Superior temporal gyrus (tissue), 1 donor: Measurements from ENCODE around the gene SDC3.
A peak's percentile ranks its signal among the peaks of the same experiment; 100 is the strongest.

Experiments used
- DNase-seq: peaks from one replicate; pipeline ENCODE4 v3.0.0-alpha.2; 2016; ENCODE audit errors: extremely low spot score

The SDC3 gene

DNA sequence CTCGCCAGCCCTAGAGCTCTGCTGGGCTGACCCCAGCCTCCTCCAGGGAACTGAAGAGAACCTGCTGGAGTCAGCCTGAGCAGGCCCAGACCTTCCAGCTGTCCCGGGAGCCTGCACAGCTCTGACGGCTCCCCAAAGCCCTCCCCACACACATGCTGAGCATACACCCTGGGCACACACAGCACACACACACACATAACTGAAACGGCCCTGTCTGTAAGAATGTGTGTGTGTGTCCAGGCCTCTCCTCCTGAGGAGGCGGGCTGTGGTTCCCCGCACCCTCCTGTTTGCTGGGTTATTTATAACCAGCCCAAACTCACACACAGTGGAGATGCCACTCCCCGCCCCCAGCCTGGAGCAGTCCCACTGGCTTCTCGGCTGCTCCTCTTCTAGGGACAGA is 20.2 kb downstream of the SDC3 start:
- DNase-seq = peak; percentile 67

DNA sequence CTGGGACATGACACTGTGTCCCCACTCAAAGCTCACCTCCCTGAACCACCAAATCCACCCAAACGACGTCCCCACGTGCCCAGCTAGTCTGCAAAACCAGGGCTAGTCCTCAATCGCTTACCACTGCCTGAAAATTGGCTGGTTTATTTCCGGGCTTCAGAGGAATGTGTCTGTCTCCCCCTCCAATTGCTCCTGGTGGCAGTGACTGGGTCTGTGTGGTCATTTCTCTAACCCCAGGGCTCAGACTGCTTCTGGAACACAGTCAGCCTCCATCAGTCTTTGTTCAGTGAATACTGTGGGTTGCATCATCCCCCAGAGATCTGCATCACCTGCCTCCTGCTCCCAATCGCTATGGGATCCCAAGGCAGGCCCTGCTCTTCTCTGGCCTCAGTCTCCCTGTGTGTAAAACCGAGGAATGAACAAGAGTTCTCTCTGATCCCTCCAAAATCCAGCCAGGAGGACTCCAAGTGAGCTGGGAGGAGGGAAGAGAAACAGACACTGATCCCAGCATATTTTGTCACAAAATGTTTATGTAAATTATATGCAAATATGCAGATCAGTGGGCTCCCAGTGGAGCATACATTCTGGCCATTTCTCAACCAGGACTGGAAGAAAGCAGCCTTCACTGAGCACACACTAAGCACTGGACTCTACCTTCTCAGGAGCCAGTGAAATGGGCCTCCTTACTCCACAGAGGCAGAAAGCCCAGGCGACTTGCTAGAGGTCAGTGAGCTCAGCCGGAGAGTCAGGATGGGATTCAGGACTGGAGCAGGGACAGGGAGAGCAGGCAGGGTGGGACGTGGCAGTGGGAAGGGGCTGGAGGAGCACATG is 20.9 kb downstream of the SDC3 start:
- DNase-seq = no peak

DNA sequence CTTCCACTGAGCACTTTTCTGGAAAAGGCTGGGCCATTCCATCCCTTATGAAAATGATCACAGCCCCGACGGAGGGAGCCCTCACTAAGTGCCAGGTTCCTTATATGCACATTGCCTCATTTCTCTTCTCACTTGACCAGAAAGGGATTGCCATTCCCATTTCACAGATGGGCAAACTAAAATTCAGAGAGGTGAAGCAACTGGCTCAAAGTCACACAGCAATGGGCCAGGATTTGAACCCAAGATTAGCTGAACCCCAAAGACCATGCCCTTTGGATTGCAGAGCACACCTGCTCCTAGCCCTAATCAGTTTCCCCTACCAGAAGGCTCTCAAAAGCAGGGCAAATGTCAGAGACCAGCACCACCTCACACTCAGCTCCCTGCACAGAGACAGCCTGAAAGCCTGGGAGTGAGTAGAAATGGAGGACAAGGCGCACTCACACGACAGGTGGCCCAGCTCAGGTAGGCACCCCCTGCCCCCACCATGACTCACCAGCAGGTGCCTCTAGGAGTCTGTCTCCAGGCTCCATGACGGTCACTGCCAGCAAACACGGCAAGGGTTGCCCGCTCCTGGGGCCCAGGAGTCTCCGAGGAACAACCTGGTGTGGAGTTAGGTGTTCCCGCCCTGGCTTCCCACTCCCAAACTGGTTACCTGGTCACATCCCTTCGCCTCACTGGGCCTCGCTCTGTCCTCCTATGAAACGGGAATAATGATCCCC is 21.7 kb downstream of the SDC3 start:
- no peak for DNase-seq

DNA sequence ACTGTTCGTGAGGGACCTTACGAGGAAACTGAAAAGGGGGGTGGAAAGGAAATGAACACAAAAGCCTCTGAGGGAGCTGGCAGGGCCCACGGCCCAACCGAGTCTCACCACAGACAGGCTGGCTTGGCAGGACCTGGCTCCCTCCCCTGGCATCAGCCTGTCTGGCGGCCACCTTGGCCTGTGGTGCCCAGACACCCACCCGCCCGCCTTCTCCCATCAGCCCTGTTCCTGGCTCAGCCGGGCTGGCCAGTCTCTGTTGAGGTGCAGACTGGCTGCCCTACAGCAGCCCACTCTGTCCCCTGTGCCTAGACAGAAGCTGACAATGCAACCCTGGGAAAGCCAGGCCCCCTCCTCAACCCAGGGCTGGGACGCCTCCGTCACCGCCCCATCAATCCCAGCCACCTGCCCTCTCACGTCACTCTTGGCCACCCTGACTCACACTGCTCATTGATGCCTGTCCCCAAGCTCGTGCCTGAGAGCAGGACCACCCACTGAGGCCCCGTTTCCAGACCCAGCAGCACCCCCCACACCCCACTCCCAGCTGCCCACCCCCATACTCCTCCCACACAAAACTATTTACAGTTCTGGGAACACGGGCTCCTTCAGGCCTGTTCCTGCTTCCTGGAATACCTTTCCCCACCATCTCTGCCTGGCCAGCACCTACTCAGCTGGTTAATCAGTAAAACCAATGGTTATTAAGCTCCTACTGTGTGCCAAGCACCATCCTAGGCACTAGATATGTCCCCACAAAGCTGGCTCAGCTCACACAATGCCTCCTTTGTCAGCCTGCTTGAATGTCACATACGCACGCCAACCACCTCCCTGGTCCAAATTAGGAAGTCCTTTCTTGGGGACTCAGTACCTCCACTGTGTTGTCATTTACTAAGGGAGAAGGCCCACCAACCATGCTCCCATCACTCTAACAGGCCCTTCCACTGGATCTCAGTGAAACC is 22.7 kb downstream of the SDC3 start:
- DNase-seq = no peak

DNA sequence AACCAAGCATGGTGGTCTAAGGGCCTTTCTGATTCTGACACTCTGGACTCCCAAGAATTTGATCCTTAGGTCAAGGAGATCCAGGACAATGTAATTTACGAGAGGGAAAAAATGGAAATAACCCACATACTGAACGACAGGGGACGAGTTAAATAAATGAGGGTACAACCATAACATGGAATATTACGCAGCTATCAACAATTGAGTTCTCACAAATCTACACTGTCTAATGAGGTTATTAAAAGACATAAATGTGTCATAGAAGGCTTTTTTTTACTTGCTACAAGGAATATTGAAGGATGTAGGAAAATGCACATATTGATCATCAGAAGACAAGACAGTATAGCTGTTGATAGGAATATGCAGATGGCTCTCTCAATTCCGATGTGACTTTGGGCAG is 23.8 kb downstream of the SDC3 start:
- no peak for DNase-seq

DNA sequence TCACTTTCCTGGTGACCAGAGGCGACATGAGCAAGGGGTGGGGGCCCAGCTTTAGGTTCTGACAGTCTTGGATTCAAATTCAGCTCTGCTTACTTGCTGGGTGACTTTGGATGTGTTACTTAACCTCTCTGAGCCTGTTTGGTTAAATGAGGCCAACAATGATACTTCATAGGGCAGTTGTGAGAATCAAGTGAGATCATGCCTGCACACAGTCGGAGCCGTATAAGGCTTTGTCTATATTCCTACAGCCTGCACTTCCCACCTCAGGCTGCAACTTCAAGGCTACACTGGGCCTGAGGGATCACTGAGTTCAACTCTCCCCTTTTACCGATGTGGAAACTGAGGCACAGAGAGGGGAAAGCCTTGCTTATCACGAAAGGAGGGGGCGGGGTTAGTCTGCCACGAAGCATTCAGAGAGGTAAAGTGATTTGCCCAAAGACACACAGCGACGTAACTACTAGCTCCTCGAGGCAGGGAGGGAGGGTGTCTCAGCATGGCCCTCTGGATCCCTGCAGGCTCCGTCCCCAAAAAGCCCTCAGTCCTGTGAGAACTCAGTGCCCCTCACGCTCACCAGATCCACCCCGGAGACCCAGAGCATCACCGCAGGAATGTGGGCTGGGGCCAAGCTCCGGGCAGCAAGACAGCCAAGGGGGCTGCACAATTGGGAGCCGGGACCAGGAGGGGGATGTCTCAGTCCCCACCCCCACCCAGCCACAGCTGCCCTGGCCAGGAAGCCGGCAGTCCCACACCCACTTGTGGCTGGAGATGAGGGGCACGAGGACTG is 25.0 kb downstream of the SDC3 start:
- no peak for DNase-seq

DNA sequence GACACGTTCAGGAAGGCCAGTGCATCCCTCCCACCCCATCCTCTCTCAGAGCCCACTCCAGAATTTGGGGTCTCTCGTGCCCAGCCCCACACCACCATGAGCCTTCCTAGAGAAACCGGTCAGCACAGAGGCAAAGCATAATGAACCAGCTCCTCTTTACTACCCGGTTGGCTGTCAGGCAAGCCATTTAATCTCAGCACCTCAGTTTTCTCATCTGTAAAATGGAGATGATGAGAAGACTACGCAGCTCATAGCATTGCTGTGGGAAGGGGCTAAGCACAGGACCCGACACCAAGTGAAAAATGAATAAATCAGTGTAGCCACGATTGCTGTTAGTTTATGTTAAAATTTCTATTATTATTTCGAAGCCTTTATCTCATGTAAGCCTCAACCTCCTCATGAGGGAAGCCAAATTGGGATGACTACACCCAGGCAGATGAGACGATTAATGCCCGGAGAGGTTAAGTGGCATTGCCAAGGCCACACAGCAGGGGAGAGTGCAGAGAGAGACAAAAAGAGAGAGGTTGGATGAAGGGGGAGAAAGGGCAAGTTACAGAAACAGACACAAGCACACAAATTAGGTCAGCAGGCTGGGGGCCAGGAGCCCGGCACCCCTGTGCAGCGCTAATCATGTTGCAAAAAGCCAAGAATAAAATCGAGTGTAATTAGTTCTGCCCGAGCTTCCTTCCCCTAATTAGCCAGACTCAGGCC is 25.7 kb downstream of the SDC3 start:
- DNase-seq = no peak

DNA sequence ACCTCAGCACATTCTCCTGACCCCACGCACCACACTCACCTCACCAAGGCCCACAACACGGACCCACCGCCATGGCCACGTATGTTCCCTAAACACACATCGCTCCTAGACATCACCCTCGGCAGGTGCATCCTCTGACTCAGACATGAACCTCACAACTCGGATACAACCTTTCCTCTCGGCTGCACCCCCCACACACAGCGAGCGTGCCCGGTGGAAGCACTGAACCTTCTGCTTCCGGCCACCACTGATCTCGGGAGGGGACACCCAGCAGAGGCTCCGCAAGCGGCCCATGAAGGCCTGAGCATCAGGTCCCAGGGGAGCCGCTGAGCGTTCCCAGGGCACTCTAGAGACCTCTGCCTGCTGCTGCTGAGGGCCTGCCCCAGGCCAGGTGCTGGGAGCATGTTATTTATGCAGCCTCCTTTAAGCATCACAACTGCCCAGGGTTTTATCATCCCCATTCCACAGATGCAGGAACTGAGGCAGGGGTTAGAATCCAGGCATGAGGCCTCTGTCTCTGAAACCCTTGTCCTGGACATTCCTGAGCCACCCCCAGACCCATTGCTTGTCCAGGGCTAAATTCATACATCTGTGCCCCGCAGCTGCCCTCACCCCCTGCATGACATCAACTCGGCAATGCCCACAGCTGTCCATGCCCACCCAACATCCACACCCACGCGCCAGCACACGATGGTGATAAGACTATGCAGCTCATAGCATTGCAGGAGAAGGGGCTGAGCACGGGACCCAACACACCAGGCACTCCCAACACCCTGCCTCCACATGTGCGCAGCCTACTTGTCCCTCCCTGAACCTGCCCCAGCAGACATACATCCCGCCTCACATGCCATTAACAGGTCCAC is 27.0 kb downstream of the SDC3 start:
- no peak for DNase-seq

DNA sequence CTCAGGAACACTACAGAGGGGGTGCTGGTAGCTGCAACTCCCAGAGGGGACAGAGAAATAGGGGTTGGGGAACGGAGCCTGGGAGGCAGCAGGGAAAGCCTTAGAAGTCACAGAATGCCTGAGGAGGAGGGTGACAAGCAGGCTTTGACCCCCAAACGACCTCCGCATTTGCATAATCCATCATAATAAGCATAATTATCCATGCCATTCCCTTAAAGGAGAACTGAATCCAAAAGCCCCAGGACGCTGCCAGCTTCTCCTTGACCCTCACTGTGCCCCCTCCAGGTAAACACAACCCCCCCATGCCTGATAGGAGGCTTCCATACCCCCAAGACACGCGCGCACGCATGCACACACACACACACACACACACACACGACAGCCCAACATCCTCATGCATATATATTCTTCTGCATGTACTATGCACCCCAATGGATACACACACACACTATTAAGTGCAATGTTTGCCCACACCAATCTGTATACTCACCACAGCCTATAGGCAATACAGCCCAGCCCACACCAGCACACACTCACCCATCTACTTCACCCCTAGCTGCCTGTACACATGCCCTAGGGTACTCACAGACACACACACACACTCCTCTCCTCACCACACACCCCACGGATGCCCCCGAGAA is 27.8 kb downstream of the SDC3 start:
- DNase-seq = no peak

DNA sequence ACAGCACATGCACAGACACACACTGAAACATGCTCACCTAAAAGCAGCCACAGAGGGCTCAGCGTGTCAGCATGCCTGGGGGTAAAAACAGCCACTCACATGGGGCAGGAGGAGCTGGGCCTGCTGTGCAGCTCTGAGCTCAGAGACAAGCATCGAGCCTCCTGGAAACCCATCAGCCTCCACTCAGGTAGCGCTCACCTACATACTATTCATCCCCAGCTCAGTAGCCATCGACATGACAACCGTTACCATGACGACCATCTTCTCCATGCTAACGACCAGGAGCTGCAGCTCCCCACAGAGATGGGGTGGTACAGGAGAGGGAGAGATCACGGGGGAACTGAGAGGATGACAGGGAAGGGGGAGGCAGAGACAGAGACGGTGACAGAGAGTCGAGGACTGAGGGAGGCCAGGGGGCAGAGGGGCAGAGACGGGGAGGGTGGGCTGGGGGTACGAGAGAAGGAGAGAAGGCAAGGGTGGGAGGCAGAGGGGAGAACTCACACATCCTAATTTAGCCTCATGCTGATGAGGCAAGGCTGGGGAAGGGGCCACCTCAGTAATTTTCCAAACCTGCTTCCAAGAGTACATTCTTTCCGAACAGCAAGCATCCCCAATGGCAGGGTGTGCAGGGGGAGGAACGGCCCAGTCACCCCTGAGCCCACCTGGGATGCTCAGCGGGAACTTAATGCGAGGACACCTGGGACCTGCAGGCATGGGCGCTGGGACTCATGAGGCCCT is 28.4 kb downstream of the SDC3 start:
- no peak for DNase-seq

DNA sequence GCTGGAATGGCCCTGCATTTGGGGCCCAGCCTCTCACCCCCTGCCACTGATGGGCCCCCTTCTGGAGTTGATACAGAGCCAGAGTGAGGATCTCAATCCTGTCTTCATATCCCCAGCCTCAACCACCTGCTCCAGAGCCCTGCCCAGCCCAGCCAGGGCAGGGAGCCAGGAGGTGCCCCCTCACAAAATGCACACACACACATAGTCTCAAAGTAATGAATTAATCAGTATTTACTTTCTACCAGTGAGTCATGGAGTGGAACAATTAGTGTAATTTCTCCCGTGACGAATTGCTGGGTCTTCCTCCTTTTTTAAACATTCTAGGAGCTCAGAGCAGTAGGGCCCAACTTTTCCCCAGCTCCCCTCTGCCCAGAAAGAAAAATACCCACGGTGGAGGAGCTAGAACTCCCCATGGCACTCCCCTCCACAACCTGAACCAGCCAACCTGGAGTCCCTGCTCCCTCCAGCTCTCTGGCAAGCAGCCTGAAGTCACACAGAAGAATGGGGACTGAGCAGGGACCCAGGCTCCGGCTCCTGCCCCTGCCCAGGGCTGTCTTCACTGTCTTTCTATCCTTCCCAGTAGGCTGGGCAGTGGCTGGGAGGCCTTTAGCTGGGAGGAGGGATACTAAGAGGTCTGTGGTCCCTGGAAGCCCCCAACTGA is 29.3 kb downstream of the SDC3 start:
- no peak for DNase-seq

DNA sequence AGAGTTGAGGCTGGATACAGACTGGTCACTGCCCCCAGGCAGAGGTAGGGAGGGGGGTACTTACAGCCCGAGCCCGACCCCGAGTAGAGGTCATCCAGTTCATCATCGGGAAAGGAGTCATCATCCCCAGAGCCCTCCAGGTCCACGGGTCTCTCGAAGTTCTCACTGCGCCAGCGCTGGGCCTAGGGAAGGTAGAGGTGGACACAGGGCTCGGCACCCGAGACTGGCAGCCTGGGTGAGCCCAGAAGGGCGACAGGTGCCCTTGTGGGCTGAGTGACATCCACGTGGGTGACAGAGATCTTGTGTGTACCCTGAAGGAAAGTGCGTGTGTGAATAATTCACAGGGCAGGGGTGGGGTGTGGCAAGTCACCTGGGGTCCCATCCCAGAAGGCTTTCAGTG is 30.0 kb downstream of the SDC3 start:
- no peak for DNase-seq

DNA sequence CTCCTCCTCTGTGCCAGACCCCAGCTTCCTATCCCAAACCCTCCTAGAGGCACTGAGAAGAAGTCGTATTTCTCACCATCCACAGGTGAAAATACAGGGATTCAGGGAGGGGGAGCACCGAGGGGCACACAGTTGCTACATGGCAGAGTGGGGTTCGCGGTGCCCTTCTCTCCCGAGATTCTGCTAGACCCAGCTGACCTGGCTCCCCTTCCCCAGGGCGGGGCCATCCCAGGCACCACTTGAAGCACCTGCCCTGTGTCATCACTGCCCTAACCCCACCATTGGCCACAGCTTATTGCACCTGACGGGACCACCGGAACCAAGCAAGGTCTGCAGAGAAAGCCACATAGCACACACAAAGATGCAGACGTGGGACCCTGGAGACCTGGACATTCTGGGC is 30.5 kb downstream of the SDC3 start:
- no peak for DNase-seq

DNA sequence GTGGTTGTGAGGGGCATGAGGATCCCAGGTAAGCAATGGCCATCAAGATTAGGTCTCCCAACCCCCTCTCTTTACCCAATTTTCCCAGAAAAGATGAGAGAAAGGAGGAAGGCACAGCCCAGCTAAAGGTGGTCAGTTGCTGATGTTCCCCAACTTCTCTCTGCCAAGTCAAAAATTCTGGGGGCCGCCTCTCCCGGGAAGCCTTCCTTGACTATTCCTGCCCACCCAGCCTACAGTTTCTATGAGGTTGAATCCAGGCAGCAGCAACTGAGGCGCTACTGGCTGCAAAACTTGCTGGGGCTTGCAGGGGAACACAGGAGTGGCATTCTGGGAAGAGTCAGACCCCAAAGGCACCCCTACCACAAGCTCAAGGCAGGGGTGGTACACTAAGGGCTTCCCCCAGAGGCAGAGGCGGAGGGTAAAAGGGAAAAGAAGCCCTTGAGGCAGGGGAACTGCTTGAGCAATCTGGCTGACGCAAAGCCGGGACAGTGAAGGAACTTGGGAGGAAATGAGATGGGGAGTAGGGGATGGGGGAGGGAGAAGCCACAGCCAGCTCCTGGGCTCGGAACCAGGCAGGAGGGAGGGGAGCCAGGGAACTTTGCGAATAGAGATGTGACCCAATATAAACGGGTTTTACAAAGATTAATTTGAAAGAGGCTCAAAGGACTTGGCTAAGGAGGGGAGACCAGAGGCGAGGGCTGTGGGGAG is 31.2 kb downstream of the SDC3 start:
- DNase-seq = no peak

DNA sequence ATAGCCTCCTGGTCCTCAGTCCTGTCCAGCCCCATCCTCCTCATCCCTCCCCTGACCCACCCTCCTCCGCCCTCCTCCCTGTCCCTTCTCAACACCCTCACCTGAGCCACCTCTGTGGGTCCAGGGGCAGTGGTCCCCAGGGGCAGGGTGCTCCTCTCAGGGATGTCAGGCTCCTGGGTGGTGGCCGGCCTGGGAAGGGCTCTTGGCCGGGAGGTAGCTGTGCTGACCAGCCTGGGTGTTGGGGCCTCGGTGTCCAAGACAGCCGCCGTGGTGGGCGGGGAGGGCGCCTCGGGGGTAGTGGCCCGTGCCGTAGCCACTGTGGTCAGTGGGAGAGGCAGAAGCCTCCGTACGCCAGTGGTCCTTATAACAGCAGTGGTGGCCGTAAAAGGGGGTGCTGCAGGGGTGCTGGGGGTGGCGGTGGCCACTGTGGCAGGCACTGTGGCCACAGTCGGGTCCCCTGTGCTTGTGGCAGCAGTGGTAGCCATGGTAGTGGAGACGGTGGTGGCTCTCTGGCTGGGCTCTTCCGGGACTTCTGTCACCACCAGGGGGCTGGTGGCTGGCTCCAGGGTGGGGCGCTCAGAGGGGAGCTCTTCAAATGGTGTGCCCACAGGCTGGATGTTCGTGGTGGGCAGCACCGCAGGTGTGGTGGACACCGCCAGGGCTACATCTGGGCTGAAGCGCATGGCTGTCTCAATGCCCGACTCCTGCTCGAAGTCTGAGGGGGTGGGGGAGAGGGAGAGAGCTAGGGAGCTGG is 31.9 kb downstream of the SDC3 start:
- DNase-seq = no peak

DNA sequence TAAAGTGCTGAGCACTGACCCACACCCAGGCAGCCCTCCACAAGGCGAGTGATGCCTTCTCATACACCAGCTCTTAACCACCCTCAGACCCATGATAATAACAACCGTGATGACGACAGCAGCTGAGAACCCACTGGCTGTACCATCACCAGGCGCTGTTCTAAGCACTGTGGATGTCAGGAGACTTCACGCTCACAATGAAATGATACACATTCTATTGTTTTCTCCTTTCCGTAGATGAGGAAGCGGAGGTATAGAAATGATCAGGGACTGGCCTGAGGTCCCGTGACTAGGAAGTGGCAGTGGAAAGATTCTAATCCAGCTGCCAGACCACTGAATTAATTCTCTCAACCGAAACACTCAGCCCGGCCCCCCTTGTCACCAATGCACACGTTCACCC is 32.6 kb downstream of the SDC3 start:
- DNase-seq = no peak

DNA sequence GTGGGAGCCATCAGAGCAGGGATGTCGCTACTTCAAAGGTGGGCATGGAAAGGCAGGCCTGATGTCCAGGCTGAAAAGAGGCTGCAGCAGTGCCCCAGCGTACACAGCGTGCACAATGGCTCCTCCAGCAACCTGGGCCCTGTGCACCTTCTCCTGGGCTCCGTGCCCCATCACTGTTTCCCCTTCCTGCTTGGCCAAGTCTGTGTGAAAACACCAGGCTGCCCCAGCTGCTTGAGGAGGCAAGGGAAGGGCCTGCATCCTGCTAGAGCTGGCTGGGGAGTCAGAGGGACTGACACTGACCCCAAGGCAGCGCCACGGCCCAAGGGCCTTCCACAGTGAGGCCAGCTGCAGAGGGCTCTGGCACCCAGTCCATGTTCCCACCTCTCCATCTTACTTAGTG is 33.4 kb downstream of the SDC3 start:
- no peak for DNase-seq
